ENCODE results near the gene TUBB4B. TPM values are rescaled to one million over a fixed set of nuclear protein-coding genes. Genes with fewer than 3 reads are reported as not detected.

The TUBB4B gene
- total and polyA plus RNA-seq, 2 of the 4 experiments (the other 2 are of a cell fraction) = 237 to 529 TPM

- CTCF ChIA-PET = no interaction called here
- peaks cover 38% of the 10 kb centered on the region for H4K20me1 ChIP-seq (ENCODE audit: insufficient read depth, low read length)
- peak overlapping the region; percentile 41 for H3K14ac ChIP-seq (replicated peaks; ENCODE audit: low read depth, low read length)
- H4K5ac ChIP-seq (ENCODE audit: low read depth, low read length) = peak overlapping the region; percentile 10
- in situ Hi-C loops (cut with MboI; ENCODE audit: low sequenced_read_pairs) (no loop called here), dilution Hi-C loops (cut with HindIII; ENCODE audit: low sequenced_read_pairs, unreplicated experiment) (no loop called here), intact Hi-C loops (cut with micrococcal nuclease) (no loop called here)
- no peak overlapping the region for H2BK20ac ChIP-seq (ENCODE audit: low read depth, low read length)
- H3K9me1 ChIP-seq (ENCODE audit: insufficient read depth, low read length) = peaks cover 4% of the 10 kb centered on the region
- H3K27ac ChIP-seq (ENCODE audit: insufficient read depth, low read length) = peak overlapping the region; percentile 91
- H3K36me3 ChIP-seq (ENCODE audit: control insufficient read depth, insufficient read depth, low read length) = peaks cover 19% of the 10 kb centered on the region
- peak overlapping the region; percentile 91 for H3K4me2 ChIP-seq (ENCODE audit: low read depth, low read length)
- peaks cover 9% of the 10 kb centered on the region; the same call in 1 of the 2 replicates for H3K4me1 ChIP-seq (ENCODE audit: control insufficient read depth, insufficient read depth, low read length)
- H3K4ac ChIP-seq (ENCODE audit: low read depth, low read length) = peak overlapping the region; percentile 86
- 0% methylated on average over 46 of the region's 58 CpGs; no CpG with 5 or more reads in 1 of the 2 experiments for WGBS, 2 experiments (ENCODE audit: extremely low coverage in 2 of 2, insufficient read length in 1 of 2)
- peak overlapping the region; percentile 93 for H2AK9ac ChIP-seq (replicated peaks; ENCODE audit: low read depth, low read length, poor library complexity)
- no peaks in the 10 kb centered on the region for H3K9me3 ChIP-seq (ENCODE audit: control insufficient read depth, insufficient read depth, low read length)
- peak overlapping the region; percentile 94; the same call in 1 of the 2 replicates for H3K23ac ChIP-seq (ENCODE audit: low read depth, low read length)
- ATAC-seq (ENCODE audit: low read depth) = peak; percentile 36
- no peaks in the 10 kb centered on the region for H3K27me3 ChIP-seq (ENCODE audit: control insufficient read depth, insufficient read depth, low read length)
- peak overlapping the region; percentile 36 to 77; a peak in 2 of 4 replicates for H4K8ac ChIP-seq (ENCODE audit: low read depth in 2 of 2, low read length in 2 of 2)
- H4K91ac ChIP-seq (ENCODE audit: insufficient read depth, low read depth, low read length) = peak overlapping the region; percentile 76
- H2AFZ ChIP-seq (replicated peaks; ENCODE audit: low read length, poor library complexity) = peak overlapping the region; percentile 91
- peaks cover 12 to 55% of the 10 kb centered on the region in 2 experiments; a peak in 3 of 4 replicates for H3K79me1 ChIP-seq (ENCODE audit: low read depth in 1 of 2, low read length in 2 of 2)
- H3K9ac ChIP-seq (ENCODE audit: low read depth, low read length) = peak overlapping the region; percentile 71
- no peak overlapping the region for H2BK15ac ChIP-seq (ENCODE audit: low read depth, low read length)
- DNase-seq = peak; percentile 61
- peak overlapping the region; percentile 77 for H3K56ac ChIP-seq (ENCODE audit: extremely low read depth, insufficient read depth, low read length)
- BruUV-seq (replicated peaks) = no TSS peak
- POLR2A ChIA-PET (ENCODE audit: unreplicated experiment) = interaction anchor here (0.5 to 0.9 kb wide), 8 partner anchors 14 to 116 kb away, joined by 3 to 5 read pairs (median 4); partner anchors contain the start of genes NELFB and RNF208
- H3K18ac ChIP-seq (ENCODE audit: low read depth, low read length) = no peak overlapping the region; the same call in 1 of the 2 replicates
- peak overlapping the region; percentile 74 for H2AK5ac ChIP-seq (ENCODE audit: low read depth, low read length)
- H3K4me3 ChIP-seq (ENCODE audit: insufficient read depth, low read depth, low read length) = peak overlapping the region; percentile 59
- H2BK120ac ChIP-seq (ENCODE audit: low read depth, low read length) = peak overlapping the region; percentile 43
- H2BK5ac ChIP-seq (ENCODE audit: low read depth, low read length, poor library complexity, severe bottlenecking) = peak overlapping the region; percentile 81
- TF ChIP-seq CHD1 (IDR thresholded peaks at IDR 0.05; ENCODE audit: low read depth, low read length) (no peak), POLR2A (IDR thresholded peaks at IDR 0.05; ENCODE audit: low read depth, low read length) (peak; percentile 37; the same call in 1 of the 2 replicates), NFE2L2 (IDR thresholded peaks at IDR 0.05; ENCODE audit: low read depth, low read length) (no peak), RCOR1 (IDR thresholded peaks at IDR 0.05; ENCODE audit: insufficient replicate concordance, low read length) (no peak), MAZ (IDR thresholded peaks at IDR 0.05; ENCODE audit: borderline replicate concordance, low read depth, low read length) (peak; percentile 84; the same call in 1 of the 2 replicates), BHLHE40 (IDR thresholded peaks at IDR 0.05; ENCODE audit: low read depth, low read length) (peak; percentile 91), RFX5 (IDR thresholded peaks at IDR 0.05; ENCODE audit: low read depth, low read length) (no peak), ELK1 (IDR thresholded peaks at IDR 0.05; ENCODE audit: borderline replicate concordance, low read depth, low read length) (no peak), MAFK (IDR thresholded peaks at IDR 0.05; ENCODE audit: low read depth, low read length) (no peak), RAD21 (IDR thresholded peaks at IDR 0.05; ENCODE audit: low read length) (no peak), CEBPB (IDR thresholded peaks at IDR 0.05; ENCODE audit: low read depth, low read length) (no peak), SMC3 (IDR thresholded peaks at IDR 0.05; ENCODE audit: low read depth, low read length) (no peak), FOS (IDR thresholded peaks at IDR 0.05; ENCODE audit: low read depth, low read length) (no peak), USF2 (IDR thresholded peaks at IDR 0.05; ENCODE audit: low read depth, low read length) (peak; percentile 77)
- TF ChIP-seq, protein P1, sequence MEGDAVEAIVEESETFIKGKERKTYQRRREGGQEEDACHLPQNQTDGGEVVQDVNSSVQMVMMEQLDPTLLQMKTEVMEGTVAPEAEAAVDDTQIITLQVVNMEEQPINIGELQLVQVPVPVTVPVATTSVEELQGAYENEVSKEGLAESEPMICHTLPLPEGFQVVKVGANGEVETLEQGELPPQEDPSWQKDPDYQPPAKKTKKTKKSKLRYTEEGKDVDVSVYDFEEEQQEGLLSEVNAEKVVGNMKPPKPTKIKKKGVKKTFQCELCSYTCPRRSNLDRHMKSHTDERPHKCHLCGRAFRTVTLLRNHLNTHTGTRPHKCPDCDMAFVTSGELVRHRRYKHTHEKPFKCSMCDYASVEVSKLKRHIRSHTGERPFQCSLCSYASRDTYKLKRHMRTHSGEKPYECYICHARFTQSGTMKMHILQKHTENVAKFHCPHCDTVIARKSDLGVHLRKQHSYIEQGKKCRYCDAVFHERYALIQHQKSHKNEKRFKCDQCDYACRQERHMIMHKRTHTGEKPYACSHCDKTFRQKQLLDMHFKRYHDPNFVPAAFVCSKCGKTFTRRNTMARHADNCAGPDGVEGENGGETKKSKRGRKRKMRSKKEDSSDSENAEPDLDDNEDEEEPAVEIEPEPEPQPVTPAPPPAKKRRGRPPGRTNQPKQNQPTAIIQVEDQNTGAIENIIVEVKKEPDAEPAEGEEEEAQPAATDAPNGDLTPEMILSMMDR (conservative IDR thresholded peaks at IDR 0.05; ENCODE audit: low read depth, low read length) = no peak
Measured at GRCh38 chr9:137240318-137240840, 708 bp upstream of the TUBB4B start.

Data from IMR-90 (cell line).